Stimulated activated CD8-positive, alpha-beta memory T cell treated with anti-CD3 and anti-CD28 coated beads, Interleukin-12 subunit alpha, Interleukin-12 subunit beta, amount 100 ng/mL, for 24 hours (primary cell): ENCODE results near the gene RAB39A.

Source experiments
- DNase-seq: peaks from one replicate; pipeline ENCODE4 v3.0.0-alpha.2; 2020; ENCODE audit errors: extremely low read depth

The RAB39A gene

DNA sequence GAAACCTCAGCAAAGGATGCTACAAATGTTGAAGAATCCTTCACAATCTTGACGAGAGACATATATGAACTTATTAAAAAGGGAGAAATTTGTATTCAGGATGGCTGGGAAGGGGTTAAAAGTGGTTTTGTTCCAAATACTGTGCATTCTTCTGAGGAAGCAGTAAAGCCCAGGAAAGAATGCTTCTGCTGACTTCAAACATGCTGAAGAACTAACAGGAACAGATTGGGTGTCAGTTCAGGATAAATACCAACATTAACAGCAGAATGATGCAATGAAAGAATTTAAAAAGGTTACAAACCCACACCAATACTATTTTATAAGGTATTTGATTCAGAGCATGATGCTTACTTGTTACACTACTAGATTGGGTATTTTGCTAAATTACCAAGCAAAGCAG lies 33.9 kb downstream of the RAB39A start:
- DNase-seq = no peak

DNA sequence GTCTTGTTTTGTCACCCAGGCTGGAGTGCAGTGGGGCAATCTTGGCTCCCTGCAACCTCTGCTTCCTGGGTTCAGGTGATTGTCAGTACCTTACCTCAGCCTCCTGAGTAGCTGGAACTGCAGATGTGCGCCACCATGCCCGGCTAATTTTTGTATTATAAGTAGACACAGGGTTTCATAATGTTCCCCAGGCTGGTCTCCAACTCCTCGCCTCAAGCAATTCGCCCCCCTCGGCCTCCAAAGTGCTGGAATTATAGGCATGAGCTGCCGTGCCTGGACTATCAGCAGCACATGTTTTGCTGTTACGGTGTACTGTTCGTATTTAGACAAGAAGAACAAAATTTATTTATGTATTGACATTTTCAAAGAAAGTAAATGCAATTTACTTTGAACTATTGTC lies 34.8 kb downstream of the RAB39A start:
- no peak for DNase-seq

DNA sequence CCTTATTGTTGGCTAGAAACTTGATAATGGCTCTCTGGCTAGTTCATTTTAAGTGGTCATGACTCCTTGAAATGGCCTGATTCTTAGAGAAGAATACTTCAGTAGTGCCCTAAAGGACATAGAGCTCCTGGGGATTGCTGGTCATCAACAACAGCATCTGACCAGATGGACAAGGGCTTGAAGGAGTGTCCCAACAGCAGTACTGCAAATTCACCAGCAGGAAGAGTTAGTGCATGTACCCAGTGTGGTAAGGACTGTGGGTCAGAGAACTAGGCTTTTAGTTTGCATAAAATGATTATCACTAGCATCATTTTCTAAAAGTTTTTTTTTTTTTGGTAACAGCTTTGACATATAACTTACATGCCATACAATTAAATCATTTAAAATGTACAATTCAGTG lies 41.0 kb downstream of the RAB39A start:
- DNase-seq = no peak

- no peak for DNase-seq
Observed at GRCh38 chr11:107970049-107970448, 41.8 kb downstream of the RAB39A start.

DNA sequence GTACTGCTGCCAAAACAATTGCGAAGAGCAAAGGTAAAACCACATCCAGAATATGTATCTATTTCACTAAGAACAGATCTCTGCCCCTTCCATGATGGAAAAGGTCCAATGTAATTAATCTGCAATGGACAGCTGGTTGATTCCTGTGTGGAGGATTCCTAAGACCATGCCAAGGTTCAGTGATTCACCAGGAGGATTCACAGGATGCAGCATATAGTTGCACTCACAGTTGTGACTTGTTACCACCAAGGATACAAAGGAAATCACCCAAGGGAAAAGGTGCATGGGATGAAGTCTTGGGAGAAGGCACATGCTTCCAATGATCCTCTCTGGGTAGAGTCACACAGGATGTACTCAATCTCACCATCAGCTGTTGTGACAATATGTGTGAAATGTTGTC lies 45.4 kb downstream of the RAB39A start:
- no peak for DNase-seq

- no peak for DNase-seq
Observed at GRCh38 chr11:107988397-107989158, 60.3 kb downstream of the RAB39A start.

- no peak for DNase-seq
Observed at GRCh38 chr11:107991868-107992414, 63.7 kb downstream of the RAB39A start.

- DNase-seq = no peak
Observed at GRCh38 chr11:107996006-107996776, 67.9 kb downstream of the RAB39A start.

DNA sequence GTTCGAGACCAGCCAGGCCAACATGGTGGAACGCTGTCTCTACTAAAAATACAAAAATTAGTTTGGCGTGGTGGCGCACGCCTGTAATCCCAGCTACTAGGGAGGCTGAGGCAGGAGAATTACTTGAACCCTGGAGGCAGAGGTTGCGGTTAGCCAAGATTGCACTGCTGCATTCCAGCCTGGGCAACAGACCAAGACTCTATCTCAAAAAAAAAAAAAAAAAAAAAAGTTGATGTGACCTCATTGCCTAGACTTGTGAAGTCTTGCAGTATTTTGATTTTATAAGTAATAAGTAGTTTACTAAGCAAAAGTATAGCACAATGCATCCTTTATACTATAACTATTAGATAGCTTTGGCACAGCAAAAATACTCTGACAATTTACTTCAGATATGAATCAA lies 70.5 kb downstream of the RAB39A start:
- DNase-seq = no peak

GRCh38 chr11:107999759-108000455 lies 71.7 kb downstream of the RAB39A start:
- DNase-seq = no peak

DNA sequence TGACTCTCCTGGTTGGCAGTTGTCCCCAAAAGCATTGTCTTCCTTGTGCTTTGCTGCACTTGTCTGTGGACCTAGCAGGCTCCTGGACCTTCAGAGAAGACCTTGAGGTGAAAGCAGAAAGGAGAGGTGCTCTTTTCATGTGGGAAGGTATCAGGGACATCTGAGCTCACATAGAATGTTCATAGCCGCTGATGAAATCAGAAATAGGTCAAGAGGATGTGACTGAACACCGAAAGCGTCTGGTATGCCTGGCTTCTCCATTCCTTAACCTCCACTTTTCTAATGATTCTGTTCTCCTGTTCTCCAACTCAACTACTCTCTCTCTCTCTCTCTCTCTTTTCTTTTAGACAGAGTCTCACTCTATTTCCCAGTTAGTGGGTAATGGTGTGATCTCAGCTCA lies 74.2 kb downstream of the RAB39A start:
- no peak for DNase-seq

GRCh38 chr11:108003623-108004022 lies 75.4 kb downstream of the RAB39A start:
- DNase-seq = no peak

DNA sequence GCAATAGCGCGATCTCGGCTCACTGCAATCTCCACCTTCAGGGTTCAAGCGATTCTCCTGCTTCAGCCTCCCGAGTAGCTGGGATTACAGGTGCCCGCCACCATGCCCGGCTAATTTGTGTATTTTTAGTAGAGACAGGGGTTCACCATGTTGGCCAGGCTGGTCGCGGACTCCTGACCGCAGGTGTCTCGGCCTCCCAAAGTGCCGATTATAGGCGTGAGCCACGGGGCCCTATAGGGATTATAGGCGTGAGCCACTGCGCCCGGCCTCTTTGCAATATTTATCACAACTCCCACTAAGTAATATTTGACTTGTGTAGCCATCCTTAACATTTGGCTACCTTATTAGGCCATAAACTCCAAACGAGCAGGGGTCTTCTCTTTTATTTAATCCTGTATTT lies 79.6 kb downstream of the RAB39A start:
- DNase-seq = no peak

- peak; percentile 71 for DNase-seq
Observed at GRCh38 chr11:108008656-108009496, 80.6 kb downstream of the RAB39A start, which contains the start of gene CUL5. Gene CUL5, plus strand, starts transcription at chr11:108008898. Its CDS starts 451 bp downstream, at chr11:108009349.

DNA sequence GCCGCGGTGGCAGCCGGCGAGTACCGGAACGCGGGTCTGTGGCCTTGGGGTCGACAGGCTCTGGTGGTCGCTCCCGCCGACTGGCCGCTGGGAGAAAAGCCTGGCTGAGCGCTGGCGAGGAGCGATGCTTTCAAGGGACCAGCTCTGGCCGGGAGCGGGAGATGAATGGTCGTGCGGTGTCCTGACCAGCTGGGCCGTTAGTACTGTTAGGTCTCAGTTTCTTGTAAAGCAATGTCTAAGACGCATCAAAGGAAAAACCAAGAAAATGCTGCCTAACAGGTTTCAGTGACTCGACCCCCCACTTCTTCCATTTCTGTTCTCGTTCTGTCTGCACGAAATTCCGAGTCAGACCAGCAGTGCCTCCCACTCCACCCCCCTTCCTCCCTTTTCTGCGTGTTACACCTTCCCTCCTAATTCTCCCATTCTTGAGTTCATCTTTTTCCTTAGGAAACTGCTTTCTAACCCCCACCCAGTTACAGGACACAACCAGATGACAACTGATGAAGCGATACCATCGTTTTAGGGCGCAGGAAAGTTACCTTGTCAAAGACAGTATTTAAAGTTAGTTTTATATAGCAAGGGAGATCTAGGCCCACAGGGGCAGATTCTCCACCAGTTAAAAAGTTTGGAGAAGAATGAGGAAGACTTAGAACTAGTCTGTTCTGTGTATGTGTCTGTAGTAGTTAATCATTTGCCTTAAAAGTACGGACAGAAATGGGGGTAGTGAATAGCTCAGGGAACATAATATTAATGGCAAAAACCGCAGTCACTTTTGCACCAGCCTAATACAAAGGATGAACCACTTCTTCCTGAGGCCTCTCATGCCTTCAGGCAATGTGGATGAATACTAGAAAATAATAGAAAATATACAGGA lies 81.5 kb downstream of the RAB39A start:
- DNase-seq = no peak

- no peak for DNase-seq
Observed at GRCh38 chr11:108012139-108012725, 84.0 kb downstream of the RAB39A start.
